Muscle layer of colon (tissue), 2 donors: ENCODE results near the gene OTULINL.

Experiments
- H3K27ac ChIP-seq: one replicate; pipeline ENCODE4 v1.7.0; 2013; ENCODE audit warnings: low read depth, mild to moderate bottlenecking, low read length, moderate library complexity
- H3K27me3 ChIP-seq, 2 donors: one replicate each; pipeline ENCODE4 v1.7.0; 2013; ENCODE audit warnings: low read length in 2 of 2, mild to moderate bottlenecking in 2 of 2; ENCODE audit not compliant: insufficient read depth in 2 of 2, control insufficient read depth in 1 of 2
- H3K36me3 ChIP-seq: one replicate; pipeline ENCODE4 v1.7.0; 2013; ENCODE audit warnings: mild to moderate bottlenecking, low read length; ENCODE audit not compliant: insufficient read depth
- H3K4me1 ChIP-seq: one replicate; pipeline ENCODE4 v1.7.0; 2013; ENCODE audit warnings: mild to moderate bottlenecking, low read length; ENCODE audit not compliant: insufficient read depth
- H3K4me3 ChIP-seq, 2 donors: one replicate each; pipeline ENCODE4 v1.7.0; 2013; ENCODE audit warnings: low read length in 2 of 2, low read depth in 1 of 2, mild to moderate bottlenecking in 1 of 2, moderate library complexity in 1 of 2
- H3K9ac ChIP-seq: one replicate; pipeline ENCODE4 v1.7.0; 2013; ENCODE audit warnings: low read length
- H3K9me3 ChIP-seq: one replicate; pipeline ENCODE4 v1.7.0; 2013; ENCODE audit warnings: mild to moderate bottlenecking, low read length
- donor health status: abdominal sarcoma.
- donor health status: Adenocarcinoma of cecum.

The OTULINL gene

DNA sequence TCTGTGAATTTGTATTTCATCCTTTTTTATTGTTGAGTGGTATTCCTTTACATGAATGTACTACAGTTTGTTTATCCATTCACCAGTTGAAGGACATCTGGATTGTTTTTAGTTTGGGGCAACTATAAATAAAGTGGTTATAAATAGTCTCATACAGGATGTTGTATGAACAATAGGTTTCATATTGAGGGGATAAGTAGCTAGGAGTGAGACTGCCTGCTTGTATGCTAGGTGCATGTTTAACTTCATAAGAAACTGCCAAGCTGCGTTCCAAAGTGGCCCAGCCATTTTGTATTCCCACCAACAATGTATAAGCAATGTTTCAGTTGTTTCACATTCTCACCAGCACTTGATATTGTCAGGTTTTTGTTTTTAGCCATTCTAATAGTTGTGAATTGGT lies 21.5 kb downstream of the OTULINL start:
- H3K9ac ChIP-seq = no peak overlapping the region
- H3K4me3 ChIP-seq = no peak overlapping the region

DNA sequence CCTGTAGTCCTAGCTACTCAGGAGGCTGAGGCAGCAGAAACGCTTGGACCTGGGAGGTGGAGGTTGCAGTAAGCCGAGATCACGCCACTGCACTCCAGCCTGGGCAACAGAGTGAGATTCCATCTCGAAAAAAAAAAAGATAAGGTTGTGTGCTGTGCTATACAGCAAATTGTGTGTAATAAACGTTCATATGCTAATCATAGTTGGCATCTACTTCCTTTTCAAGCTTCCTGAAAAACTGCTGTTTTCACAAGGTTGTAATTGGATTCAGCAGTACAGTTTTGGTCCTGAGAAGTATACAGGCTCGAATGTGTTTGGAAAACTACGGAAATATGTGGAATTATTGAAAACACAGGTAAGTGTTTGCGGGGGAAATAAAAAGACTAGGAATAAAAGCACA lies 25.5 kb downstream of the OTULINL start:
- Histone ChIP-seq H3K4me3 (no peak overlapping the region), H3K4me1 (no peaks in the 10 kb centered on the region), H3K27me3 (no peaks in the 10 kb centered on the region), H3K27ac (no peak overlapping the region), H3K9ac (no peak overlapping the region), H3K36me3 (no peaks in the 10 kb centered on the region), H3K9me3 (no peaks in the 10 kb centered on the region)

More for the DNA sequence above, 21.5 kb downstream of the OTULINL start:
- H3K27me3 ChIP-seq = no peaks in the 10 kb centered on the region
- no peaks in the 10 kb centered on the region for H3K4me1 ChIP-seq
- no peaks in the 10 kb centered on the region for H3K36me3 ChIP-seq
- H3K9me3 ChIP-seq = no peaks in the 10 kb centered on the region
- no peak overlapping the region for H3K27ac ChIP-seq

- Histone ChIP-seq H3K9ac (no peak overlapping the region), H3K4me1 (no peaks in the 10 kb centered on the region), H3K36me3 (no peaks in the 10 kb centered on the region), H3K27me3 (no peaks in the 10 kb centered on the region), H3K9me3 (no peaks in the 10 kb centered on the region), H3K27ac (no peak overlapping the region), H3K4me3 (no peak overlapping the region)
These were observed 26.6 kb downstream of the OTULINL start for GRCh38 chr5:14608169-14608568.

GRCh38 chr5:14611737-14612136 lies 30.1 kb downstream of the OTULINL start:
- Histone ChIP-seq H3K27me3 (no peaks in the 10 kb centered on the region), H3K9ac (no peak overlapping the region), H3K36me3 (no peaks in the 10 kb centered on the region), H3K27ac (no peak overlapping the region), H3K4me3 (no peak overlapping the region), H3K9me3 (no peaks in the 10 kb centered on the region), H3K4me1 (no peaks in the 10 kb centered on the region)

GRCh38 chr5:14614490-14614889 lies 32.9 kb downstream of the OTULINL start:
- H3K27me3 ChIP-seq = no peaks in the 10 kb centered on the region
- H3K9ac ChIP-seq = no peak overlapping the region
- no peaks in the 10 kb centered on the region for H3K9me3 ChIP-seq
- no peak overlapping the region for H3K4me3 ChIP-seq
- no peaks in the 10 kb centered on the region for H3K36me3 ChIP-seq
- no peak overlapping the region for H3K27ac ChIP-seq
- H3K4me1 ChIP-seq = no peaks in the 10 kb centered on the region

GRCh38 chr5:14615365-14615764 lies 33.8 kb downstream of the OTULINL start:
- Histone ChIP-seq H3K27ac (no peak overlapping the region), H3K4me1 (no peaks in the 10 kb centered on the region), H3K27me3 (no peaks in the 10 kb centered on the region), H3K9ac (no peak overlapping the region), H3K4me3 (no peak overlapping the region), H3K36me3 (no peaks in the 10 kb centered on the region), H3K9me3 (no peaks in the 10 kb centered on the region)

GRCh38 chr5:14617441-14617840 lies 35.8 kb downstream of the OTULINL start:
- H3K27ac ChIP-seq = no peak overlapping the region
- no peaks in the 10 kb centered on the region for H3K4me1 ChIP-seq
- no peaks in the 10 kb centered on the region for H3K9me3 ChIP-seq
- H3K9ac ChIP-seq = no peak overlapping the region
- H3K27me3 ChIP-seq = no peaks in the 10 kb centered on the region
- H3K4me3 ChIP-seq = no peak overlapping the region
- no peaks in the 10 kb centered on the region for H3K36me3 ChIP-seq

DNA sequence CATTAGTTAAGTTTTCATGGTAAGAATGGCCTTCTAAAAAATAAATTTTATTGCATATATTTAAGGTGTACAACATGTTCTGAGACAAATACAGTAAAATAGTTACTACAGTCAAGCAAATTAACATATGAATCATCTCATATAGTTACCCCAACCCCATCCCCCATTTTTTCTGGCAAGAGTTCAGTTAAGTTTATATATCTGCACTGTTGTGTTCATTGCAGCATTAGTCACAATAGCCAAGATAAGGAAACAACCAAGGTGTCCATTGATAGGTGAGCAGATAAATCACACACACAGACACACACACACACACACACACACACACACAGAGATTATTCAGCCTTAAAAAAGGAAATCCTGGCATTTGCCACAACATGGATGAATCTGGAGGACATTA lies 45.7 kb downstream of the OTULINL start:
- Histone ChIP-seq H3K4me1 (no peaks in the 10 kb centered on the region), H3K9ac (no peak overlapping the region), H3K27ac (no peak overlapping the region), H3K27me3 (no peaks in the 10 kb centered on the region), H3K4me3 (no peak overlapping the region), H3K36me3 (no peaks in the 10 kb centered on the region), H3K9me3 (no peaks in the 10 kb centered on the region)

DNA sequence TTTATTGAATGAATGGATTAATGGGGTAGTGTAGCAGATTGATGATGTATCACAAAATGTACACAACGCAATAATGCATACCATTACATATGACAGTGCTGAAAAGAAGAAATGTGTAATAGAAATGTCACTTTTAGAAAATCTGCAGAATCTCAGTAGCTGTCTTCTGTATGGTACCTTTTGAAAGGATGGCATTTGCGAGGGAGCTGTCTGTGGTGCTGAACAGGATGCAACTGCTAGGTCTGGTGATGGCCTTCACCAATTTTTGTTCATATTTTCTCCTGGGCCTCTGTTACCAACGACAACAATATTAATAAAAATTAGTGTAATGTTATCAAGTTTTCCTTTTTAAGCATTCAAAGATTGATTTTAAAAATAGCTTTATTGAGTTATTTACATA lies 46.8 kb downstream of the OTULINL start:
- H3K36me3 ChIP-seq = no peaks in the 10 kb centered on the region
- no peak overlapping the region for H3K9ac ChIP-seq
- no peaks in the 10 kb centered on the region for H3K4me1 ChIP-seq
- H3K27ac ChIP-seq = no peak overlapping the region
- H3K4me3 ChIP-seq = no peak overlapping the region
- H3K9me3 ChIP-seq = no peaks in the 10 kb centered on the region
- H3K27me3 ChIP-seq = no peaks in the 10 kb centered on the region

DNA sequence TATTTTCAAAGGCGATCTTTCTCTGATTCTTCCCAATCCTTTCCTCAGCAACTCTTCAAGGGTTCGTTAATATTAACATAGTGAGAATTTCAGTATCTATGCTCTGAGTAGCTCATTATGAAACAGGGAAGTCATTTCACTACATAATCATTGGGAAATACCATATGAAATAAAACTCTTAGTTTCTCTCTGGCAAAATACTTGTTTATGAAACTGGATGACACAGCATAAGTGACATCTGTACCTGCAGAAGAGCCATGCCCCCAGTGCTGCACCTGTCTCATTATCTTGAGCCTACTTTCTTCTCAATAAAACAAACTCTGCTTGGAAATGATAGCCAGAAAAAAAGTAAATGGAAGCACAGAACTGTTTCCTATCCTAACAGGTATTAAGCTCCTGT lies 49.1 kb downstream of the OTULINL start:
- H3K27me3 ChIP-seq = no peaks in the 10 kb centered on the region
- H3K9ac ChIP-seq = no peak overlapping the region
- H3K4me3 ChIP-seq = no peak overlapping the region
- H3K9me3 ChIP-seq = no peaks in the 10 kb centered on the region
- no peaks in the 10 kb centered on the region for H3K36me3 ChIP-seq
- no peaks in the 10 kb centered on the region for H3K4me1 ChIP-seq
- no peak overlapping the region for H3K27ac ChIP-seq

DNA sequence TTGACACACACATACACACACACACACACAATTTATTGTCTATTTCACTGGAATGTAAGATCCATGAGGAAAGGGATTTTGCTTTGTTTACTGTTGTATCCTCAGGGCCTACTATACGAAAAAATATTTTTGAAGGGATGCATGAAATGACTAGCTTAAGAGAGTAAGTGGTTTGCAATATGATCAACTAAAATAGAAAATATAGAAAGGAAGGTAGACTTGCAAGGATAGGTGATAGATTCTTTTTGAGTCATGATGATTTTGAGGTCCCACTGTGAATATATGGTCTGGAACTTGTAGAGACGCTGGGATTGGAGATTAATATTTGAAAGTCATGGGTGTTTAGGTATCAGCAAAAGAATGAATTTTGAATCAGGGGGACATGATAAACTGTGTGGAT lies 54.1 kb downstream of the OTULINL start:
- H3K27me3 ChIP-seq = no peaks in the 10 kb centered on the region
- H3K36me3 ChIP-seq = no peaks in the 10 kb centered on the region
- no peak overlapping the region for H3K9ac ChIP-seq
- H3K4me1 ChIP-seq = no peaks in the 10 kb centered on the region
- no peak overlapping the region for H3K4me3 ChIP-seq
- no peaks in the 10 kb centered on the region for H3K9me3 ChIP-seq
- H3K27ac ChIP-seq = no peak overlapping the region

DNA sequence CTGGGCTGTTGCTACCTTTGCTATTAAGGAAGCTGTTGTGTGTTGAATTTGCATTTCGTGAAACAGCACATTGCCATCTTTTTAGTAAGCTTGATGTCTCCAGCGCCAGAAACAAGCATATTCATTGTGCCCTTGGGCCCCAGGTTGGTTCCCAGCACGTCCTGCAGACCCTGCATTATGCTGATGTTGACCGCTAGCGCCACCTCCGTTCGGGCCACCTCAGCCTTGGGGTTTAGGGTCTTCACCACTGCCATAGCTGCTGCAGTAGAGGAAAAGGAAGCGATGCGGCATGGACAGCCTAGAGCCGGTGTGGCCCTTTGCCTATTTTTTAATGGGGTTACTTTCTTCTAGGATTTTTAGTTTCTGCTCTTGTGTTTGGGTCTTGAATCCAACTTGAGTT lies 59.2 kb downstream of the OTULINL start:
- no peaks in the 10 kb centered on the region for H3K4me1 ChIP-seq
- no peak overlapping the region for H3K4me3 ChIP-seq
- H3K36me3 ChIP-seq = no peaks in the 10 kb centered on the region

More for the DNA sequence above, 59.2 kb downstream of the OTULINL start:
- no peak overlapping the region for H3K9ac ChIP-seq
- no peak overlapping the region for H3K27ac ChIP-seq
- H3K9me3 ChIP-seq = no peaks in the 10 kb centered on the region
- H3K27me3 ChIP-seq = no peaks in the 10 kb centered on the region
